ENCODE measurements around the gene FGFR3. TPM values are rescaled to one million over a fixed set of nuclear protein-coding genes. Genes with fewer than 3 reads are reported as not detected.

FGFR3 gene
- total RNA-seq, 4 donors from 2014 or later: 438 to 805 (median 489) TPM

DNA sequence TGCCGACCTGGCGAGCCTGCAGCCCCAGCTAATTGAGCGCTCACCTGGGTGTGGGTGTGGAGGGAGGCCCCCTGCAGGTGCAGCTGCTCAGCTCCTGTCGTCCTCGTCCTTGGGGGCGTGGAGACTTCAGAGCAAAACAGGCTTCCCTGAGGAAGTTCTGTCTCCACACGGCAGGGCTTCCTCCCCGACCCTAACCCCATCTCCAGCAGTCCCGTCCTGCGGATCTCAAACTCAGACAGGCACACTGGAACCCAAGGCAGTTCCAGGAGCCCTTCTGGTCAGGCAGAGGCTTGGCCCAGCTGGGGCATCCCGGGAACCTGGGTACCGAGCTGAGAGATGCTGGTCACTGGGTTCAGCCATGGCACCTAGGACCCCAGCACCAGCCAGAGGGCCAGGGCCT is 47.4 kb upstream of the FGFR3 start:
- intact Hi-C loops (cut with DNase I; ENCODE audit: low total_unique reads): loop anchor here (5.0 kb wide), 1 partner anchor 152 kb away; no protein-coding TSS in a partner anchor
- 80 to 83% methylated on average over 11 to 12 of the region's 12 CpGs for WGBS, 2 donors
- H3K4me3 ChIP-seq (ENCODE audit: low read depth, poor library complexity, severe bottlenecking): no peak overlapping the region
- no peak for DNase-seq (ENCODE audit: low spot score in 2 of 2)
- TF ChIP-seq POLR2A (IDR thresholded peaks at IDR 0.05): no peak
- TF ChIP-seq, protein P1, sequence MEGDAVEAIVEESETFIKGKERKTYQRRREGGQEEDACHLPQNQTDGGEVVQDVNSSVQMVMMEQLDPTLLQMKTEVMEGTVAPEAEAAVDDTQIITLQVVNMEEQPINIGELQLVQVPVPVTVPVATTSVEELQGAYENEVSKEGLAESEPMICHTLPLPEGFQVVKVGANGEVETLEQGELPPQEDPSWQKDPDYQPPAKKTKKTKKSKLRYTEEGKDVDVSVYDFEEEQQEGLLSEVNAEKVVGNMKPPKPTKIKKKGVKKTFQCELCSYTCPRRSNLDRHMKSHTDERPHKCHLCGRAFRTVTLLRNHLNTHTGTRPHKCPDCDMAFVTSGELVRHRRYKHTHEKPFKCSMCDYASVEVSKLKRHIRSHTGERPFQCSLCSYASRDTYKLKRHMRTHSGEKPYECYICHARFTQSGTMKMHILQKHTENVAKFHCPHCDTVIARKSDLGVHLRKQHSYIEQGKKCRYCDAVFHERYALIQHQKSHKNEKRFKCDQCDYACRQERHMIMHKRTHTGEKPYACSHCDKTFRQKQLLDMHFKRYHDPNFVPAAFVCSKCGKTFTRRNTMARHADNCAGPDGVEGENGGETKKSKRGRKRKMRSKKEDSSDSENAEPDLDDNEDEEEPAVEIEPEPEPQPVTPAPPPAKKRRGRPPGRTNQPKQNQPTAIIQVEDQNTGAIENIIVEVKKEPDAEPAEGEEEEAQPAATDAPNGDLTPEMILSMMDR (IDR thresholded peaks at IDR 0.05): no peak

DNA sequence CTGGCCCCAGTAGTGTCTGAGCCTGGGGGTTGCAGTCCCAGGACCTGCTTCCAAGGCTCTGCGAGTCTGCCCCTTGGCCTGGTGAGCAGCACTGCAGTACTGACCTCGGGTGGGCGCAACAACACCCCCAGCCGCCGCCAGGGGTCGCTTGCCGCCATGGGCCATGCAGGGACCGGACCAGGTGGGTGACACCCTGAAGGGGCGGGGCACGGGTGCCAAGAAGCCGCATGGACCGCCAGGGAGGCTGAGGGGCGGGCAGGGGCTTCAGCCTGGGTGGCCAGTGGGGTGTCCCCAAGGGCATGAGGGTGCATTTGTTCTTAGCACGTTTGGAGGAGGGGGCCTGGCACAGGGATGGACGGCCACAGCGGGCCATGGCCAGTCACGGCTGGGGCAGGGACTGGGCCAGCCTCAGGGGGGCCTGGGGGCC is 46.8 kb upstream of the FGFR3 start:
- TF ChIP-seq, protein P1 (IDR thresholded peaks at IDR 0.05): peak in 1 of 3 donors; percentile 12
- TF ChIP-seq POLR2A (IDR thresholded peaks at IDR 0.05): no peak
- peak in 1 of 2 donors; percentile 93 for DNase-seq (ENCODE audit: low spot score in 2 of 2)
- intact Hi-C loops (cut with DNase I; ENCODE audit: low total_unique reads): loop anchor here (5.0 kb wide), 1 partner anchor 151 kb away; no protein-coding TSS in a partner anchor
- WGBS, 2 donors: 28 to 50% methylated on average over 3 to 11 of the region's 17 CpGs
- no peak overlapping the region for H3K4me3 ChIP-seq (ENCODE audit: low read depth, poor library complexity, severe bottlenecking)

DNA sequence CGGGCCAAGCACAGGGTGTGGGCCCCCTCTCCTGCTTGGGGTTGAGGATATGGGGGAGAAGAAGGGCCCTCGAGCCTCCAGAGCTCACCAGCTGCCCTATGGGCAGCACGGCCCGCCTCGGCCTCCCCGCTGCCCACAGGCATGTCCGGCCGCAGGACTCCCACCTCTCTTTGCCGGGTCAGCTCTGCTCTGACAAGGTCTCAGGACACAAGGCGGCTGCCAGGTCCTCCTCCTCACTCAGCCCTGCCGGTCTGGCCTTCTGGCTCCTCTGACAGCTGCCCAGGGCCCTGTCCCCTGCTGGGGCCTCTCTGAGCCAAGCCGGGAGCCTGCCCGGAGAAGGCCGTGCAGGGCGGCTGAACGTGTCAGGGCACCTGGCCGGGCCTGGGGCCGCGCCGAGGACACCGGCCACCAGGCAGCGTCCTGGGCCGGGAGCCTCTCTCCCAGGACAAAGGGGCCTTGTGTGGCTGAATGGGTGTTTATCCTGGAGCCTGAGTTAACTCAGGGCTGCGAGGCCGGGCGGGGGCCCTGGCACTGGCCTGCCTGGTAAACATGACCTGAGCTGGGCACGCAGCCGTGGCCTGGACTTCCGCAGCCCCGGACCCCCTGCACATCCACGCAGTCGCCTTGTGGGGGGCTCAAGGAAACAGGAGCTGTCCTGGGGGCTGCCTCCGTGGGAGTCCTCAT is 46.0 kb upstream of the FGFR3 start:
- DNase-seq (ENCODE audit: low spot score in 2 of 2): no peak
- WGBS, 2 donors: 72 to 75% methylated on average over 5 to 19 of the region's 33 CpGs

DNA sequence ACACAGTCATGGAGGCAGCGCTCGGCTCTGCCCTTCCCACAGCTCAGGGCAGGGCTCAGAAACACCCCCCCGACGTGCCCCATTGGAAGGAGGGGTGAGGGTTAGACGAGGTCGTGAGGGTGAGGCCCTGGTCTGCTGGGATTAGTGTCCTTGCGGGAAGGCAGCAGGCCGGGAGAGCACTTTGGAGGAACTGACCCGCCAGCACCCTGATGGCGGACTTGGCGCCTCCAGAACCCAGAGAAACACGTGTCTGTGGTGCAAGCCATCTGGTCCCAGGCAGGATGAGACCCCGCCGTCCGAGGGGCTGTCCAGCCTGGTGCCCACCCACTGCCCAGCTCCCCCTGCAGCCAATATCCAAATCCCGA is 45.5 kb upstream of the FGFR3 start:
- TF ChIP-seq, protein P1 (IDR thresholded peaks at IDR 0.05): no peak
- no peak for TF ChIP-seq POLR2A (IDR thresholded peaks at IDR 0.05)

More for the DNA sequence above, 46.0 kb upstream of the FGFR3 start:
- intact Hi-C loops (cut with DNase I; ENCODE audit: low total_unique reads): loop anchor here (5.0 kb wide), 1 partner anchor 150 kb away; no protein-coding TSS in a partner anchor
- TF ChIP-seq, protein P1 (IDR thresholded peaks at IDR 0.05): no peak
- TF ChIP-seq POLR2A (IDR thresholded peaks at IDR 0.05): no peak
- no peak overlapping the region for H3K4me3 ChIP-seq (ENCODE audit: low read depth, poor library complexity, severe bottlenecking)

DNA sequence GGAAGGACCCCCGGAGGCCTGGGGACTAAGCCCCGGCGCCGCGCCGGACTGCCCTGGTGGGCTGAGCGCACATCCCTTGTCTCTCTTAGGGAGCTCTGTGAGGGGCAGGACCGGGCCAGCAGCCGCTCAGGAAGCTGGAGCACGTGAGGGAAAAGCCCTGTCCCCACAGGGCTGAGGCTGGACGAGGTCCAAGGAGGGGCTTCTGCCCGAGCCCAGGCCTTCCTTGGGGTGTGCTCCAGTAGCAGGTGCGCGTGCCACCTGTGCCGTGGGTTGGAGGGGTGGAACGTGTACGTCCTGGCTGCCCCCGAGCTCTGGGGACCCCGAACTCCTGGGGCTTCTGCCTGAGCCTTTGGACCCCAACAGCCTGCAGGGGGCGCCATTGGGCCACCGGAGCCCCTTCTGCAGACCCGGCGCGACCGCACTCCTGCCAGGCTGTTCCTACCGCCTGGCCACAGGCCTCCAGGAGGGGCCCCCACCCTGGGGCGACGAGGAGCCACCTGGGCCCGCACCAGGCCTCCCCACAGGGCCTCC is 44.6 kb upstream of the FGFR3 start:
- no peak overlapping the region for H3K4me3 ChIP-seq (ENCODE audit: low read depth, poor library complexity, severe bottlenecking)
- intact Hi-C loops (cut with DNase I; ENCODE audit: low total_unique reads): loop anchor here (2.0 to 5.0 kb wide), 2 partner anchors 62 to 149 kb away; no protein-coding TSS in a partner anchor
- TF ChIP-seq, protein P1 (IDR thresholded peaks at IDR 0.05): no peak
- TF ChIP-seq POLR2A (IDR thresholded peaks at IDR 0.05): no peak
- 2 to 8% methylated on average over 19 to 22 of the region's 29 CpGs for WGBS, 2 donors
- DNase-seq (ENCODE audit: low spot score in 2 of 2): peak in 1 of 2 donors; percentile 93

More for the DNA sequence above, 45.5 kb upstream of the FGFR3 start:
- no peak for DNase-seq (ENCODE audit: low spot score in 2 of 2)
- intact Hi-C loops (cut with DNase I; ENCODE audit: low total_unique reads): loop anchor here (5.0 kb wide), 1 partner anchor 150 kb away; no protein-coding TSS in a partner anchor
- 86 to 90% methylated on average over 15 to 16 of the region's 16 CpGs for WGBS, 2 donors
- no peak overlapping the region for H3K4me3 ChIP-seq (ENCODE audit: low read depth, poor library complexity, severe bottlenecking)
